Fibroblast of lung (primary cell): Measurements from ENCODE around the gene PCDHAC2.

Source experiments
- EZH2 ChIP-seq: IDR thresholded peaks from 2 replicates; pipeline ENCODE4 v1.5.1; 2012; ENCODE audit warnings: low read length, control low read depth, mild to moderate bottlenecking; ENCODE audit errors: missing control alignments
- TF ChIP-seq, protein P1 (sequence below), 2 donors: IDR thresholded peaks in 1 of 2; conservative IDR thresholded peaks in 1 of 2; 1 replicate in 1 of 2; 2 replicates in 1 of 2; pipeline ENCODE4 v1.5.1; 2011 to 2012; ENCODE audit warnings: low read length in 2 of 2, control low read depth in 1 of 2, inconsistent platforms in 1 of 2, low read depth in 1 of 2, mild to moderate bottlenecking in 1 of 2

DNA sequence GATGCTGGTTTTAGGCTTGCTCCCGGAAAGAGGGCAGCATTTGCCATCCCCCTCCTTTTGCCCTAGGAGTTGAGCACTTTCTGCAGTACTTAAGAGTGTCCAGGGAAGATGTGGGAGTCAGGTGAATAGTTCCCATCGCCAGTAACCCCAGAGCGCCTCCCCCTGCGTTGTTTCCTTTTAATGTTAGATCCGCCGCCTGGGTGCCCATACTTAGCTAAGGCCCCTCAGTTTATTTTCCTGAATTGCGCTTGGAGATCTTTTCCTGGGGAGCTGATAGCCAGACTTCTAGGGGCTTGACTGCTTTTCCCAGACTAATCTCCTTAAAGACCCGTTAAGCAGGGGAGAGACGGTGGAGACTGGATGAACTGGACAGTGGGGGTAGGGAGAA, 377 bp upstream of the PCDHAC2 start:
- TF ChIP-seq, protein P1, sequence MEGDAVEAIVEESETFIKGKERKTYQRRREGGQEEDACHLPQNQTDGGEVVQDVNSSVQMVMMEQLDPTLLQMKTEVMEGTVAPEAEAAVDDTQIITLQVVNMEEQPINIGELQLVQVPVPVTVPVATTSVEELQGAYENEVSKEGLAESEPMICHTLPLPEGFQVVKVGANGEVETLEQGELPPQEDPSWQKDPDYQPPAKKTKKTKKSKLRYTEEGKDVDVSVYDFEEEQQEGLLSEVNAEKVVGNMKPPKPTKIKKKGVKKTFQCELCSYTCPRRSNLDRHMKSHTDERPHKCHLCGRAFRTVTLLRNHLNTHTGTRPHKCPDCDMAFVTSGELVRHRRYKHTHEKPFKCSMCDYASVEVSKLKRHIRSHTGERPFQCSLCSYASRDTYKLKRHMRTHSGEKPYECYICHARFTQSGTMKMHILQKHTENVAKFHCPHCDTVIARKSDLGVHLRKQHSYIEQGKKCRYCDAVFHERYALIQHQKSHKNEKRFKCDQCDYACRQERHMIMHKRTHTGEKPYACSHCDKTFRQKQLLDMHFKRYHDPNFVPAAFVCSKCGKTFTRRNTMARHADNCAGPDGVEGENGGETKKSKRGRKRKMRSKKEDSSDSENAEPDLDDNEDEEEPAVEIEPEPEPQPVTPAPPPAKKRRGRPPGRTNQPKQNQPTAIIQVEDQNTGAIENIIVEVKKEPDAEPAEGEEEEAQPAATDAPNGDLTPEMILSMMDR (conservative IDR thresholded peaks at IDR 0.05 in 1 of 2, IDR thresholded peaks at IDR 0.05 in 1 of 2; ENCODE audit: low read depth in 1 of 2, low read length in 2 of 2) = no peak
- TF ChIP-seq EZH2 = no peak
